NCI-H2081 (cell line): Measurements from ENCODE around the gene TMEM208.

Source experiments
- DNase-seq, 2 experiments: peaks; one replicate each; lab custom pipeline; 2025; lab: John Stamatoyannopoulos, UW

Gene TMEM208

DNA sequence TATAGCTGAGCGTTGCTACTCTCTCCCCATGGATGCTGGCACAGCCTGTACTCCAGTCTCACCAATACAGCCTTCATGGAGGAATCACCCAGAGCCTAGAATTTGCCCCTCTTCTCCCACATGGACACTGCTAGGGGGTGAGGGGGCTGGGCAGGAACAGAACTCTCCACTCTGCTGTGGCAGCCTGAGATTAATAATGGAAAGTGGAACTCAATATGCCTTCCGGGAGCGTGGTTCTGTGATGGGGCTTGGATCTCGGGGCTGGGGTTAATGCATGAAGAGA is 23.1 kb downstream of the TMEM208 start:
- DNase-seq = no peak

DNA sequence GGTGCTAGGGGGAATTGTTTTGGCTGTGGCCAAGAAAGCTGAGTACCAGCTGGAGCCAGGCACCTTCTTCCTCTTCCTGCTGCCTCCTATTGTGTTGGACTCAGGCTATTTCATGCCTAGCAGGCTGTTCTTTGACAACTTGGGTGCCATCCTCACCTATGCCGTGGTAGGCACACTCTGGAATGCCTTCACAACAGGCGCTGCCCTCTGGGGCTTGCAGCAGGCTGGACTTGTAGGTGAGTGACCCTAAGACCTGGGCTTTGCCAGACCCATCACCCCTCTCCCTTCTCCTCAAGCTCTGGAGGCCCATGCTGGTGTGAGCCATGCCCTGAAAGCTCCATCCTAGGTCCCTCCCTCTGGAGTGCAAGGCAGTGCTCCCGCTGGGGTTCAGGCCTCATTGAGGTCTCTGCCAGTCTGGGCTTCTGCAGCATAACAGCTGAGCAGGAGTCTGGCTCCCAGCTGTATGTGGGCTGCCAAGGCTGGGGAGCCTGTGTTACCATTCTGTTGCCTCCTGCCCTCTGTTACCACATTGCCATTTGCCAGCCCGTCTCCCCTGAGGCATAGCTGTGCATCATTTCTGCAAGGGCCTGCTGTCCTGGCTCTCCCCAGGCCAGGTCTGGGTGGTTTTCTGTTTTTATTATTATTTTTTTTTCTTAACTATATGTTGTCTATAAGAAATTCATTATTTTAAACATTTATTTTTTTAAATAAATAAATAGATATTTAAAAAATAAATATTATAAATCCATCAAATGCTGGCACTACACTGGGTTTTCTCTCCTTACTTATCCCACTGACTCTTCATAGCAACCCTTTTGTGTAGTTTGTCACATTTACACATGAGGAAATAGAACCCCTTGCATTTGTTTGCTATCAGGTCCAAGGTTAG is 25.9 kb downstream of the TMEM208 start:
- no peak for DNase-seq

GRCh38 chr16:67254801-67255552 is 28.0 kb downstream of the TMEM208 start:
- DNase-seq = no peak

- no peak for DNase-seq
Measured at GRCh38 chr16:67255553-67256221, 28.8 kb downstream of the TMEM208 start.

DNA sequence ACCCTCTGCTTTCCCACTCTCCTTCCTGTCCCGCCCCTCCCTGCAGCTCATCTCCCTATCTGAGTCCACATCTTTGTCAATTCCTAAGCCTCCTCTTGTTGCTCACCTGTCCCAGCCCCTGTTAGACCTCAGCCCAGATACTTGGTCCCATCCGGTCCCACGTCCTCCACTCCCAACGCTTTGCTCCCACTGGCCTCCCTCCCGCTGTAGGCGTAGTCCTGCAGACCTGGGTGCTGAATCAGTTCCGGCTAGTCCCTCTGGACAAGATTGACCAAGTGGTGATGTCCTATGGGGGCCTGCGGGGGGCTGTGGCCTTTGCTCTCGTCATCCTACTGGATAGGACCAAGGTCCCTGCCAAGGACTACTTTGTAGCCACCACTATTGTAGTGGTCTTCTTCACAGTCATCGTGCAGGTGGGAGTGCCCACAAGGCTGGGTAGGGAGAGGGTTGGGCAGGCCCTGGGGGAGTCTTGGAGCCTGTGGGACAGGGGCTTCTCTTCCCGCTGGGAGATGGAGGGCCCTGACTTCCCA is 29.8 kb downstream of the TMEM208 start:
- no peak for DNase-seq

GRCh38 chr16:67257486-67258160 is 30.7 kb downstream of the TMEM208 start:
- DNase-seq = no peak

DNA sequence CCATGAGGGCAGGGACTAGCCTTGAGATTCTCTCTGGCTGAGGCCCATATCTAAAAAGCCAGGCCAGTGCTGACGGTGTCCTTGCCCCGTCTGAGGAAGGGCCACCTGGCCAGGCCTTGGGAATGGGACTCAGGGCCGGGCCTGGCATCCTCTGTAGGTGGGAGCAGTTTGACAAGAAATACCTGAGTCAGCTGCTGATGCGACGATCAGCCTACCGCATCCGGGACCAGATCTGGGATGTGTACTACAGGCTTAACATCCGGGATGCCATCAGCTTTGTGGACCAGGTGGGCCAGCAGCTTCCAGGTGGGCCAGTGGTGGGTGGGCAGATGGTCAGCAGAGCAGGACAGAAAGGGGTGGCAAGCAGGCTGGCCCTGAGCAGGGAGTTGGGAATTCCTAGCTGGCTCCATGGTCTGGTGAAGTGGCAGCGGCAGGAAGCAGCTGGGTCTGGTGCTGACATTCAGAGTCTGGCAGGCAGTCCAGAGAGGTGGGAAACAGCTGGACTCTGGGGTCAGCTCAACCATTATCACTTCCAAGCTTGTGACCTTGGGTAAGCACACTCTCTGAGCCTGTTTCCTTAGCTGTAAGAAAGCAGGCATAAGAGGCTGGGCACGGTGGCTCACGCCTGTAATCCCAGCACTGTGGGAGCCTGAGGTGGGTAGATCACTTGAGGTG is 31.4 kb downstream of the TMEM208 start:
- no peak for DNase-seq

DNA sequence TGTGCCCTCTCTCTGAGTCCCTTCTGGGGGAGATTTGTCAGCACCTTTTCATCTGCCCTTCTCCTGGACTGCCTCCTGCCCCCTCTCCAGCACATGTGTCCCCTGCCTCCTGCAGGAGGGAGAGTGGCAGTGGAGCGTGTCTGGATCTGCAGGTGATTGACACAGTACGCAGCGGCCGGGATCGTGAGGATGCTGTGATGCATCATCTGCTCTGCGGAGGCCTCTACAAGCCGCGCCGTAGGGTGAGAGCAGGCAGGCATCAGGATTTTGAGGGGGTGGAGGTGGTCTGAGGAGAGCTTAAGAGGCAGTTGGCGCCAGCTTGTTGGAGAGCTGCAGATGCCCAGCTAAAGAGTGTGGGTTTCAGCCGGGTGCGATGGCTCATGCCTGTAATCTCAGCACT is 32.8 kb downstream of the TMEM208 start:
- DNase-seq = no peak

DNA sequence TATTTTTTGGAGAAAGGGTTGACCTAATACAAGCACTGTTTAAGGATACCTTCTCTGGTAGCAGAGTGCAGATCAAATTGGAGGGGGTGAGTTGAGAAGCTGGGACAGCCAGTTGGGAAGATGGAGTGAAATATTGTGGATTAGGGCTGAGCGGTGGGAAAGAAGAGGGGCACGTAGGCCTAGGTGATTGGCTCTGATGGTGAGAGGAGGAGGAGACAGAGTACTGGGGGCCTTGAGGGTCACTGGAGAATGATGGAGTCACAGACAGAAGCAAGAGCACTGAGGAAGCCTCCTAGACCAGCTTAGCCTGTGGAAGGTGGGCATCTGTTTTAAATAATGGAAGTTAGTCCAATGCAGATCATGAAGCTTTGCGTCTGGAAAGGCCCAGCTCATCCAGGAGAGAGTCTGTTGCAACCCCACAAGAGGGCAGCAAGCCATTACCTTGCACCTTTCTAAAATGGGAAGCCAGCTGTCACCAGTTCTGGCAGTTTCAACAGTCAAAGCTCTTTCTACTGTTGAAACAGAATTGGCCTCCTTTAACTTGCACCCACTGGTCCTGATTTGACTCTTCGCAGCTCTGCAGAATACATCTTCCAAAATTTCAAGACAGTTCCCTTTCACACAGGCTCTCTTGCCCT is 33.6 kb downstream of the TMEM208 start:
- peak; percentile 30 for DNase-seq

GRCh38 chr16:67263201-67263600 is 36.3 kb downstream of the TMEM208 start:
- DNase-seq = no peak

DNA sequence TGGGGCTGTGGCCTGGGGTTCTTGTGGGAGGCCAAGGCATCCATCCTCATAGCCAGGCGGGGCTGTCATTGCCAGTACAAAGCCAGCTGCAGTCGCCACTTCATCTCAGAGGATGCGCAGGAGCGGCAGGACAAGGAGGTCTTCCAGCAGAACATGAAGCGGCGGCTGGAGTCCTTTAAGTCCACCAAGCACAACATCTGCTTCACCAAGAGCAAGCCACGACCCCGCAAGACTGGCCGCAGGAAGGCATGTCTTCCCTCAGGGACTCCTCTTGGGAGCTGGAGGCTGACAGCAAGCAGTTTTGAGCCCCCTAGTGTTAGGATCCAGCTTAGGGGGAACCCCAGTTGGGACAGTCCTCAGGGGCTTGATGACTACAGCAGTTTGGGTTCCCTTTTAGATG is 37.3 kb downstream of the TMEM208 start:
- no peak for DNase-seq

GRCh38 chr16:67264866-67265265 is 37.9 kb downstream of the TMEM208 start:
- DNase-seq = no peak

GRCh38 chr16:67265834-67266233 is 38.9 kb downstream of the TMEM208 start:
- DNase-seq = no peak

- no peak for DNase-seq
Measured at GRCh38 chr16:67268136-67268579, 41.2 kb downstream of the TMEM208 start.

GRCh38 chr16:67269766-67270165 is 42.8 kb downstream of the TMEM208 start:
- DNase-seq = no peak

GRCh38 chr16:67270931-67271338 is 44.0 kb downstream of the TMEM208 start:
- no peak for DNase-seq

DNA sequence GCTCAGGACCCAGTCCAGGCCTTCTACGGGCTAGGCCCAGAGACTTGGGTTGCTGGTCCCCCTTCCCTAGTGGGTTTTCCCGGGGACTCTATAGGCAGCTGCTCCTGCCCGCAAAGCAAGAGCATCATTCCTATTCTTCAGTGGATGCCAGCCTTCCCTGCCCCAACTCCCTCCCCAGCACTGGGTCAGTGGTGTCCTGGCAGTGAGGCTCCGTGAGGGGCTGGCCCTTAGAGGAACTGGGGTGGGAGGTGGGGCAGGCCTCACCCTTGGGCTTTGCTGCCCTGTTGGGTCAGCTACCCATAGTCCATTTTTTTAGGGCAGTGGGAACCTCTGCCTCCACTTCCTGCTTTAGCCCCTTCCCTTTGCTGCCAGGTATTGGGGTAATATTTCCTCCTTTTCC is 44.5 kb downstream of the TMEM208 start:
- no peak for DNase-seq

GRCh38 chr16:67275321-67275720 is 48.4 kb downstream of the TMEM208 start:
- DNase-seq = no peak

GRCh38 chr16:67277294-67277998 is 50.5 kb downstream of the TMEM208 start:
- no peak for DNase-seq
